ENCODE measurements around the gene UBASH3B.

The UBASH3B gene

GRCh38 chr11:122758339-122758738 lies 102.8 kb downstream of the UBASH3B start:
- DNase-seq, result no peak

DNA sequence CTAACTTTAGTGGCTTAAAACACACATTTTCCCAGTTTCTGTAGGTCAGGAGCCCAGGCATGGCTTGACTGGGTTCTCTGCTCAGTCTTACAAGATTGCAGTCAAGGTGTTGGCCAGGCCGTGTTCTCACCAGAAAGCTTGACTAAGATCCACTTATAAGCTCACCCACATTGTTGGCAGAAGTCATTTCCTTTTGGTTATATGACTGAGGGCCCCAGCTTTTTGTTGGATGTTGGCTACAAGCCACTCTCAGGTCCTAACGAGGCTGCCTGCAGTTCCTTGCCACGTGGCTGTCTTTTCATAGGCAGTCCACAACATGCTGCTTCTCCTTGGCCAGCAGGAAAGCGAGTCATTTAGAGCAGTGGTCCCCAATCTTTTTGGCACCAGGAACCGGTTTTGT lies 103.5 kb downstream of the UBASH3B start:
- no peak for DNase-seq

DNA sequence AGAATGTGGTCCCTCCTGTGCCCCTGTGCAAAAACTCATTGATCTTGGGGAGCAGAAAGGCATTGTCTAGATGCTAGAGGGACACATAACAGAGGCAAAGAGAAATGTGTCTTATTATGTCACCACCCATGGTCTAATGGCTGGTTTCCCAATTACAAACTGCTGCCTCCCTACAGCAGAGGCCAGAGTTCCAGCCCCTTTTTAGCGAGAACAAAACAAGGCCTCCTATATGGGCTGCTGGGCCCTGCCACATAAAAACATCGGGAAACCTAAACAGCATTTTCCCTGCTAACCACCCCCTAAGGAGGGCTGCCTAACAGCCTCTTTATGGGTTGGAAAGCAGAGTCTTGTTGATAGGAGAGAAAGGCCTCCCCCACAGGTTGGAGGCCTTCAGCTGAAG lies 107.6 kb downstream of the UBASH3B start:
- DNase-seq, result no peak

DNA sequence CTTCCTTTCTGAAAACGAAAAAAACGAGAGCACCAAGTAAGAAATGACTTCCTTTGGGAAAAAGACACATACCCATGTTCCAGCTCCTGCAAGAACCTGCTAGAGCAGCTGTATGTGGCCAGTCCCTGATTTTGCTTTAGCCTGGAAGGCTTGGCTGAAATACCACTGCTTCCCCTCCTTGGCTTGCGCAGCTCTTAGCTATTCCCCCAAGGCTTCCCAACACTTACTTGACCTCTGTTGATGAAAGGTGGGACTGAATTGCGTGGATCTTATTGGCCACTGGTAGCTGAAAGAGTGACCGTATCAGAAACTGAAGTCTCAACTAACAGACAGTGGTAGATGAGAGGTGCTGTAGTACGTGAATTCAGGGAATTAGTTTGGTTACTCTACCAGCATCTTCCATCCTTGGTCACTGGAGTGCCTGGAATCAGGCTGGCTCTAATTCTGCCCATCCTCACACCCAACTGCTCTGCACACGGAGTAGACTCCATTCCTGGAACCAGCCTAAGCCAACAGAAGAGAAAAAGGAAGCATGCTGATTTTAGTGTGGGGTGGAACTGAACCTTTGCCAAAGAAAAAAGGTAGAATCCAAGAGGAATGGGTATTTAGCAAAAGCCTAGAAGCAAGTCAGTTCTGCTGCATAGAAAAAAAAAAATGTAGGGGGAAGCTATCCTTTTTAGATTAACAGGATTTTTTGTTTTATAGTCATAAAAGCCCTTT lies 109.0 kb downstream of the UBASH3B start:
- DNase-seq, result no peak

- no peak for DNase-seq
Observed at GRCh38 chr11:122765487-122766131, 110.1 kb downstream of the UBASH3B start.

DNA sequence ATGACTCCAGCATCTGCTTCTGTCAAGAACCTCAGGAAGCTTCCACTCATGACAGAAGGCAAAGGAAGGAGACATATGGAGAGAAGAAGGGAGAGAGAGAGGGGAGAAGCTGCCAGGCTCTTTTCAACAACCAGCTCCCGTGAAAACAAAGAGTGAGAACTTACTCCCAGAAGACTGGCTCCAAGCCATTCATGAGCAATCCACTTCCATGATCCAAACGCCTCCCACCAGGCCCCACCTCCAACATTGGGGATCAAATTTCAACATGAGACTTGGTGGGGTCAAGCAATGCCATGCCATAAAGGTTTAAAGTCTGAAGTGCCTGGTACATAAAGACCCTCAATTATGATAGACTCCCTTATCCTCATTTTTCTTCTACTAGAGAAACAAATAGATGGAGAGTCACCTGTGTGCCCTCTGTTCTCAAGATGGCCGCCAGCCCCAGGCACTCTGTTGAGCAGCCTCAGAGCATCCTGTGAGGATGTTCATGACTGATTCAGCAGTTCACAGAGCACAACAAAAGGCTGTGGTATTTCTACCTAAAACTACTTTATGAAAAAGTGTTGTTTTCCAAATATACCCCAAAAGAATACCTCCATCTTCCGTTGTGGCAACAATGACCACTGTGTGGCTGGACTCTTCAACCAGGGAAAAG lies 113.7 kb downstream of the UBASH3B start:
- no peak for DNase-seq

GRCh38 chr11:122772945-122773344 lies 117.4 kb downstream of the UBASH3B start:
- DNase-seq, result no peak

DNA sequence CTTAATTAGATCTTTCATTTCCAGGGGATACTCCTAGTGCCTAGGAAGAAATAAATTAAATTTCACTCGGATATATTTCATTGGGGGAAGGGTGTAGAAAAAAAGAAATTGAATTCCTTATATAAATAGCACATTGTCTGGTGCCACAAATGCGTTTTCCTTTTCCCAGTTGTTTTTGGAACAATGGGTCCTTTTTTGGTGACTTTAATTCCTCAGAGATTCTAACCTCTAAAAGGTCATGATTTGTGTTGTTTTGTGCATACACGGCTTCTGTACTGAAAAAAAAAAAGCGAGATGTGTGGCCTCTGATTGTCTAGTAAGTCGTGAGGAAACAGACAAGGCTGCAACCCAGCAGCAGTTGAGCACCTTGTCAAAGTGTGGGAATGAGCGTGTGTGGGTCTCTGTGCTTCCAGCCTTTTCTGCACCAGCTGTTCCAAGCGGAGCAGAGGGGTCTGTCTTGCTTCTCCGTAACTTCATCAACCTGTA lies 118.3 kb downstream of the UBASH3B start:
- DNase-seq, result no peak

DNA sequence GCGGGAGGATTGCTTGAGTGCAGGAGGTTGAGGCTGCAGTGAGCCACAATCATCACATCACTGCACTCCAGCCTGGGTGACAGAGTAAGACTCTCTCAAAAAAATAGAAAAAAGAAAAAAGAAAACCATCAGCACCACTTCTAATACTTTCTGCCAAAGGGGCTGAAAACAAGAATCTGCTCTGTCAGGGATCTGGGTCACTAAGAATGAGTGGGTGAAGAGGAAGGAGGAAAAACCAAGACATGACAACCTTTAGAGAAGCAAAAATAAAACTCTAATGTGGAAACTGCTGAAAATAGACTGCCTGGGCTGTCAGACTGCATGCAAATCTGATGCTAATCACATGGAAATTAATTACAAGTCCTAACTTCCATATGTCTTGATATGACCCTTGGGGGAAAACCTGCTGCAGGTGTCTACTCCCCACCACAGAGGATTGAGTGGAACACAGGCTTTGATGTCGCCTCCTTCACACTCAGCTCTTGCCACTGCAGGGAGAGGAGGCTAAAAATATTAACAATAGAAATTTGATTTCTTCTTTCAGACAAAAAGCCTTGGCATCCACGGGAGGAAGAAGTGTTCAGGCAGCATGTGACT lies 120.3 kb downstream of the UBASH3B start:
- no peak for DNase-seq

DNA sequence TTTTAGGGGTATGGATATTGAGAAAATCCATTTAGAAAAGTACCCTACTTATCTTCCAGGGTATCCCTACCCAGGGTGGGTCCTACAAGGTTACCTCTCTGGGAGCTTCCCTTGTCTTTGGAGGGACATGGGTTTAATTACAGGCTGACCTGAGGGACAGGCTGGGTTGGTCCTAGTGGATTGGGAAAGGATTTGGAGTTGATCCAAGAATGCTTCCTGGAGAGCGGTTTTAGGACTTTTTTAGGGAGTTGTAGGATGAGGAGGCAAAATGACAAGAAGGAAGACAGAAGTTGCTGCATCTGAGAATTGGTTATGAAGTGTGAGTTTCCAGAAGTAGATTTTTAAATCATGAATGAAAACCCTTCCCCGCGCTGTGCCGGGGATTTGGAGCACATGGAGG lies 121.0 kb downstream of the UBASH3B start:
- no peak for DNase-seq

GRCh38 chr11:122777343-122777742 lies 121.8 kb downstream of the UBASH3B start:
- DNase-seq, result no peak

DNA sequence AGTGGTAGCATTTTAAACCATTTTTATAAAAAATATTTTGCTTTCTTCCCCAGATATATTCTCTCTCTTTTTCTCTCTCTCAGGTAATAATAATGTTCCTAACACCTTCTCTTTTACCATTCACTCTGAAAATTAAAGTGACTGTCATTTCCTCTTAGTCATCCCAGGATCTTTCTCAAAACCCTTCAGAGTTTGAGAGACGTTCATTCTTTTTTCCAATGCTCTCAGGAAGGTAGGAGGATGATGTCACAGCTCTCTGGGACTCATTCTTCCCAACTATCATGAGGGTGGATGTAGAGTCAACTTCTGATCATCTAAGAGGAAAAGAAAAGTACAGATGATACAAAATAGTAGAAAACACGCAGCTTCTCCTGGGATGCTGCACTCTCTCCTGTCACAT lies 122.6 kb downstream of the UBASH3B start:
- DNase-seq, result no peak

GRCh38 chr11:122779047-122779629 lies 123.6 kb downstream of the UBASH3B start:
- no peak for DNase-seq

DNA sequence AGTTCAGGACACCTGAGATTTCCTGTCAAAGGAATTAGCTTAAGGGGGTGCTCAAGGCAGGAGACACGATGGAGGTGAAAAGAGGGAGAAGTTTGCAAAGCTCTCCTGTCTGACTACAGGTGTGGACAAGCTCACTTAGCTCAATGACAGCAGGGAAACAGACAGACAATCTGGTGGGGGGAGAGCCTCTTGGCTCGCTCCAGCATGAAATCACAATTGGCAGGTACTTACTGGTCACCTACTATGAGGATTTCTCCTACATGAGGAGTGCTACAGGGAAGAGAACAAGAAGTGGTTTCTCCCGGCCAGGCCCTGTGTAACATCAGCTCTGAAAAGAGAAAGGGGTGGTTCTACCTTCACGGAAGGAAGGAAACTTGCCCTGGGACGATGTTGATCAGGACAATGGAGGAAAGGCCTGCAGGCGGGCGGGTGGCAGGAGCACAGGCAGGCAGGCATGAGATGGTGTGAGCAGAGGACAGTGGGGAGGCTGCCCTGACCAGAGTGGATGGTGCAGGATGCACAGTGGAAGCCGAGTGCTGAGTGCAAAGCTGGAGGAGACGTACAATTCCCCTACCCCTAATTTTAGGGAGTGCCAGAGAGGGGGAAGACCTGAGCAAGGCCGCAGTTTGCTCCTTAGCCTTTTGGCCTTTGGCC lies 124.9 kb downstream of the UBASH3B start:
- DNase-seq, result no peak

- DNase-seq, result peak; percentile 52
Observed at GRCh38 chr11:122781378-122782195, 126.1 kb downstream of the UBASH3B start.

- DNase-seq, result no peak
Observed at GRCh38 chr11:122782222-122782621, 126.7 kb downstream of the UBASH3B start.

DNA sequence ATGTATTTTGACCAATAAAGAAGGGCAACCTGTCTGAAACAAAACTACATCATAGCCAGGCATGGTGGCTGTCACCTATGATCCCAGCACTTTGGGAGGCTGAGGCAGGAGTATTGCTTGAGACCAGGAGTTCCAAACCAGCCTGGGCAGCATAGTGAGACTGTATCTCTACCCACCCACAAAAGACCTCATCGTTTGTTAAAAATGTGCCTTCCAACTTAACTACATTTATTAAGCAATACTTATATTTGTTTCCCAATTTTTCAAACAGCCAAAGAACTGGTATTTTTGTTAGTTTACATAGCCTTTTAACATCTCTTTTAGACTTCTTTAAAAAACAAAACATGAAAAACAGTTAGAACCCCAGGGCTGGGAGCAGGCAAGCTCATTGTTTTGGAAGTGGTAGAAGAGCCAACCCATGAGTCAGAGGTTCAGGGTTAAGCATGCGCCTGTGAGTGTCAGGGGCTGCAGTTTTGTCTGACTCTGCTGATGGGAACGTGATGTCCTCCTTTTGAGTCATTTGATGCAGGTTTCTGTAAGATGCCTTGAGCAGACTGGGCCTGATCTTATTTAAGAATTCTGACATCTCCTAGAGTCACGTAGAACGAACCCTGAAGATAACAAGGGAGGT lies 128.9 kb downstream of the UBASH3B start:
- DNase-seq, result no peak

DNA sequence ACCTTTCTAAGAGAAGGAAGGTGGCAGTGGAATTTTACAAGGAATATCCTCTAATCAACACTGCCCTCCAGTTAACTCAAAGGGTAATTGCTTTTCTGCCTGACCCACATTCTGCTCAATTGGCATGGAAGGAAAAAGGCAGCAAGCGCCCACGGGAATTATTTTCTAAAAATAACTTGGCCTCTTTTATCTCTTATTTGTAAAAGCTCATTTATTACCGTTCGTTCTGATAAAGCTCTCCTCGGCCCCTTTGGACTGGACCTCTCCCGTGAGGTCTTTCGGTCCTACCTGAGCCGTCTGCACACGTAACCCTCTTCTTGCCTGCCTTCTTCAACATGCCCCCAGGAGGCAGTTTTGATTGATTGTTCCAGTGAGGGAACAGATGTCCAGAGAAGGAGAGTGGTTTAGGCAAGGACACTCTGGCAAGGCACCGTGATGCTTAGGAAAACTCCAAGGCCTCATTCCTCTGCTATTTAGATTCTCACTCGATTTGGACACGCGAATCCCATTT lies 129.6 kb downstream of the UBASH3B start:
- DNase-seq, result no peak

- DNase-seq, result no peak
Observed at GRCh38 chr11:122786896-122787295, 131.4 kb downstream of the UBASH3B start.

GRCh38 chr11:122788781-122789535 lies 133.4 kb downstream of the UBASH3B start:
- no peak for DNase-seq
